Breast epithelium (tissue), 4 donors: ENCODE data around the gene CCDC88C. TPM values are rescaled to one million over a fixed set of nuclear protein-coding genes. Genes with fewer than 3 reads are reported as not detected.

Experiments used
- DNase-seq, 2 donors: peaks; one replicate each; pipeline ENCODE4 v3.0.0-alpha.2; 2019; ENCODE audit warnings: low spot score in 2 of 2
- H3K27ac ChIP-seq, 2 donors: fragments of 200-600 bp; sonication (generic) in 1 of 2; one replicate each; pipeline ENCODE4 v1.5.1; 2016 to 2019; ENCODE audit warnings: mild to moderate bottlenecking in 1 of 2
- H3K27me3 ChIP-seq, 2 donors: fragments of 200-600 bp; sonication (generic) in 1 of 2; one replicate each; pipeline versions ENCODE4 v1.5.1 to v1.6.0; 2017 to 2019; ENCODE audit warnings: control low read depth in 1 of 2, mild to moderate bottlenecking in 1 of 2
- H3K36me3 ChIP-seq: fragments of 200-600 bp; one replicate; pipeline ENCODE4 v1.5.1; 2019
- H3K4me1 ChIP-seq, 2 donors: fragments of 200-600 bp; sonication (generic); one replicate each; pipeline ENCODE4 v1.5.1; 2016 to 2019; ENCODE audit warnings: control low read depth in 1 of 2
- H3K4me3 ChIP-seq, 3 donors: fragments of 200-600 bp; sonication (generic); 1 replicate in 2 of 3; 2 replicates in 1 of 3; pipeline ENCODE4 v1.5.1; 2016 to 2019; ENCODE audit warnings: mild to moderate bottlenecking in 3 of 3, moderate library complexity in 2 of 3
- H3K9me3 ChIP-seq, 2 donors: fragments of 200-600 bp; sonication (generic) in 1 of 2; one replicate each; pipeline ENCODE4 v1.5.1; 2016 to 2019; ENCODE audit warnings: control low read depth in 1 of 2
- CTCF ChIP-seq, 3 donors: fragments of 450-650 bp; IDR thresholded peaks; one replicate each; pipeline ENCODE4 v1.5.1; 2016 to 2017; ENCODE audit warnings: antibody characterized with exemption in 3 of 3, mild to moderate bottlenecking in 3 of 3, moderate library complexity in 3 of 3
- POLR2A ChIP-seq: fragments of 450-650 bp; IDR thresholded peaks from one replicate; pipeline ENCODE4 v1.6.1; 2016; ENCODE audit warnings: antibody characterized with exemption, mild to moderate bottlenecking, moderate library complexity
- POLR2AphosphoS5 ChIP-seq, 3 donors: sonication (generic); formaldehyde crosslinking; IDR thresholded peaks; one replicate each; pipeline ENCODE4 v1.6.1; 2017; ENCODE audit warnings: antibody characterized with exemption in 3 of 3
- intact Hi-C: fragments of 100-400 bp; cut with DNase I; formaldehyde crosslinking; loops from one replicate; pipeline ENCODE4 v1.15.1; 2023; ENCODE audit warnings: low total_unique reads
- total RNA-seq, 3 donors: library from RNA; depleted of rRNA; stranded (reverse); fragments of >200 nt; gene quantifications; one replicate each; pipeline ENCODE4 v1.1.0, GENCODE V29; 2016

CCDC88C gene
- total RNA-seq, 3 donors from 2014 or later, result 5.8 to 25.9 (median 19.3) TPM

- intact Hi-C loops, result no loop called here
- Histone ChIP-seq H3K4me1 (no peaks in the 10 kb centered on the region), H3K27me3 (no peaks in the 10 kb centered on the region), H3K36me3 (no peaks in the 10 kb centered on the region), H3K4me3 (no peak overlapping the region), H3K9me3 (no peaks in the 10 kb centered on the region), H3K27ac (peak overlapping the region; percentile 40 to 41)
- no peak for DNase-seq
- TF ChIP-seq POLR2A, result no peak
- TF ChIP-seq POLR2AphosphoS5 (IDR thresholded peaks at IDR 0.05), result no peak
- TF ChIP-seq CTCF (IDR thresholded peaks at IDR 0.05), result no peak
These were observed 30.3 kb downstream of the CCDC88C start for GRCh38 chr14:91387169-91387835.

DNA sequence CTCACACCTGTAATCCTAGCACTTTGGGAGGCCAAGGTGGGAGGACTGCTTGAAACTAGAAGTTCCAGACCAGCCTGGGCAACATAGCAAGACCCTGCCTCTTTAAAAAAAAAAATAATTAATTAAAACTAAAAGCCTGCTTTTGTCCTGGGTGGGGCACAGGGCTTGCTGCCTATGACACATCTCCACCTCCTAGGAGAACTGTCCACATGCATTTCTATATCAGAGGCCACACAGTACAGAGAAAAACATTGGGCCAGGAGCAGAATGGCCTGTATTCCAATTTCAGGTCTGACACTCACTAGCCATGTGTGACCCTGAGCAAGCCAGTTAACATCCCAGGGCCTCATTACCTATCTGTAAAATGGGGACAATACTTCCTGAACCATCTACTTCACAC, 31.9 kb downstream of the CCDC88C start:
- TF ChIP-seq CTCF (IDR thresholded peaks at IDR 0.05) (no peak), POLR2AphosphoS5 (IDR thresholded peaks at IDR 0.05) (no peak), POLR2A (no peak)
- Histone ChIP-seq H3K36me3 (no peaks in the 10 kb centered on the region), H3K4me3 (no peak overlapping the region), H3K27me3 (no peaks in the 10 kb centered on the region), H3K9me3 (no peaks in the 10 kb centered on the region), H3K4me1 (no peaks in the 10 kb centered on the region), H3K27ac (no peak overlapping the region)
- intact Hi-C loops, result no loop called here
- DNase-seq, result no peak

GRCh38 chr14:91385224-91385623, 32.4 kb downstream of the CCDC88C start:
- intact Hi-C loops, result no loop called here
- Histone ChIP-seq H3K27ac (no peak overlapping the region), H3K27me3 (no peaks in the 10 kb centered on the region), H3K4me3 (no peak overlapping the region), H3K4me1 (no peaks in the 10 kb centered on the region), H3K36me3 (no peaks in the 10 kb centered on the region), H3K9me3 (no peaks in the 10 kb centered on the region)
- TF ChIP-seq POLR2AphosphoS5 (IDR thresholded peaks at IDR 0.05), result no peak
- TF ChIP-seq CTCF (IDR thresholded peaks at IDR 0.05), result no peak
- no peak for TF ChIP-seq POLR2A
- DNase-seq, result no peak

DNA sequence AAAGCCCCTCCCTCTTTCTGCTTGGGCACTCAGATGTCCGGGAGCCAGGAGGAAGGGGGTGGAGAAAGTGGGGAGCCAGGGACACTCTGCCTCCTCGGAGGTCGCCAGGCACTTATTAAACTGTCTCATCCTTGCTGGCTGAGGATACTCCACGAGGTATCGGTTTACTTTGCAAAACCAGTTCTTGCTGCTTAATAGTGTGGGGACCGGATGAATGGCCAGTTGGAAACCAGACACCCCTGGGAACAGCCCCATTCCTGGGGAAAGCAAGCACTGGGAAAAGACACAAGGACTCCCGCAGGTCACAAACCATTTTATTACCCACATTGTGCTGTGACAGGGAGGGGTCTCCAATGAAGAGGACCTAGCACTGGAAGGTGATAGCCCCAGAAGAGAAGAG, 34.2 kb downstream of the CCDC88C start:
- Histone ChIP-seq H3K27me3 (no peaks in the 10 kb centered on the region), H3K36me3 (no peaks in the 10 kb centered on the region), H3K9me3 (no peaks in the 10 kb centered on the region), H3K4me1 (no peaks in the 10 kb centered on the region), H3K27ac (peak overlapping the region in 1 of 2 donors; percentile 42), H3K4me3 (no peak overlapping the region)
- intact Hi-C loops, result no loop called here
- TF ChIP-seq CTCF (IDR thresholded peaks at IDR 0.05) (no peak), POLR2AphosphoS5 (IDR thresholded peaks at IDR 0.05) (no peak), POLR2A (no peak)
- no peak for DNase-seq

- no peaks in the 10 kb centered on the region for H3K4me1 ChIP-seq
- TF ChIP-seq CTCF (IDR thresholded peaks at IDR 0.05), result no peak
- no peak for TF ChIP-seq POLR2AphosphoS5 (IDR thresholded peaks at IDR 0.05)
- no peak for TF ChIP-seq POLR2A
These were observed 35.6 kb downstream of the CCDC88C start for GRCh38 chr14:91381801-91382670.

More at GRCh38 chr14:91381801-91382670, 35.6 kb downstream of the CCDC88C start:
- Histone ChIP-seq H3K27me3 (no peaks in the 10 kb centered on the region), H3K27ac (no peak overlapping the region), H3K36me3 (no peaks in the 10 kb centered on the region), H3K9me3 (no peaks in the 10 kb centered on the region), H3K4me3 (no peak overlapping the region)
- no peak for DNase-seq
- intact Hi-C loops, result no loop called here
